DND-41 (cell line): ENCODE results near the gene FSCB.
"Not testable (repeated sequence)": the region's sequence is repeated elsewhere in the genome, so short reads cannot be mapped to it uniquely, and the experiment has no call there.

Experiments
- ATAC-seq: fragments of 200-7000 bp; cut with Tn5 transposase; 3 replicates; pipeline ENCODE4 v1.9.1; 2021; ENCODE audit warnings: low read depth; ENCODE audit not compliant: insufficient read depth
- DNase-seq: peaks from one replicate; pipeline ENCODE4 v3.0.0-alpha.2; 2020
- H2AFZ ChIP-seq: 2 replicates; pipeline ENCODE4 v1.6.0; 2012; ENCODE audit warnings: low read depth, low read length
- H3K27ac ChIP-seq: 2 replicates; pipeline ENCODE4 v1.5.1; 2012; ENCODE audit warnings: low read length, inconsistent platforms
- H3K27me3 ChIP-seq: fragments of 200-600 bp; sonication (generic); 2 replicates; pipeline ENCODE4 v1.6.0; 2012; ENCODE audit warnings: low read length, mild to moderate bottlenecking, inconsistent platforms; ENCODE audit not compliant: insufficient read depth, poor library complexity
- H3K36me3 ChIP-seq: 2 replicates; pipeline ENCODE4 v1.5.1; 2012; ENCODE audit warnings: low read length, inconsistent platforms; ENCODE audit not compliant: insufficient read depth
- H3K4me1 ChIP-seq: 2 replicates; pipeline ENCODE4 v1.5.1; 2012; ENCODE audit warnings: mild to moderate bottlenecking, low read length; ENCODE audit not compliant: insufficient read depth
- H3K4me2 ChIP-seq: 2 replicates; pipeline ENCODE4 v1.6.0; 2012; ENCODE audit warnings: mild to moderate bottlenecking, moderate library complexity, low read length, inconsistent platforms; ENCODE audit not compliant: insufficient read depth
- H3K4me3 ChIP-seq, 2 experiments: fragments of 200-600 bp in 1 of 2; shearing (Covaris generic) in 1 of 2; 2 replicates each; pipeline ENCODE4 v1.5.1; 2012 to 2016; ENCODE audit warnings: inconsistent platforms in 2 of 2, low read length in 2 of 2, mild to moderate bottlenecking in 2 of 2, low read depth in 1 of 2, moderate library complexity in 1 of 2
- H3K79me2 ChIP-seq: 2 replicates; pipeline ENCODE4 v1.6.0; 2012; ENCODE audit warnings: low read length, inconsistent platforms; ENCODE audit not compliant: insufficient read depth
- H3K9ac ChIP-seq: 2 replicates; pipeline ENCODE4 v1.6.0; 2012; ENCODE audit warnings: low read depth, mild to moderate bottlenecking, inconsistent platforms, low read length, moderate library complexity
- H3K9me3 ChIP-seq: 2 replicates; pipeline ENCODE4 v1.5.1; 2012; ENCODE audit warnings: low read length, moderate library complexity, mild to moderate bottlenecking, inconsistent platforms; ENCODE audit not compliant: insufficient read depth, severe bottlenecking
- H4K20me1 ChIP-seq: 2 replicates; pipeline ENCODE4 v1.6.0; 2012; ENCODE audit warnings: low read length; ENCODE audit not compliant: insufficient read depth
- EZH2 ChIP-seq: IDR thresholded peaks from 3 replicates; pipeline ENCODE4 v1.6.1; 2012; ENCODE audit warnings: borderline replicate concordance, low read depth, mild to moderate bottlenecking, moderate library complexity, low read length, inconsistent platforms; ENCODE audit not compliant: severe bottlenecking
- TF ChIP-seq, protein P1 (sequence below): IDR thresholded peaks from 2 replicates; pipeline ENCODE4 v1.5.1; 2012; ENCODE audit warnings: borderline replicate concordance, low read length, moderate library complexity, mild to moderate bottlenecking; ENCODE audit not compliant: poor library complexity, severe bottlenecking; ENCODE audit errors: extremely low read depth

FSCB gene

DNA sequence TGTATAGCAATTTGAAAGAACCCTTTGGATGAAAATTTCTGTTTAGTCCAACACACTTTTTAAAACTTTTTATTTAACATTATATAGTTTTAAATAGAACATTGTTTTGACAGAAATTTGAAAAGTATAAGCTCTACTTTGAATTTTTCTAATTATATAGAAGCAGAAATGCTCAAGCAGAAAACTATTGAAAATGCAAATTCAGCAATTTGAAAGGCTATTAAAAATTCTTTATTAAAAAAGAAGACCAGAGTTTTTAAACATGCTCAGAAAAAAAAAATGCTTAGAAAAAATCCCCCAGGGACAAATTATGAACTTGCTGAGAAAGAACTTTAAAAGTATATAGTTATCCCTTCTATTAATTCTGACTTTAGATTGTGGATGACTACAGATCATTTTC lies 21.1 kb upstream of the FSCB start:
- Histone ChIP-seq H3K9me3 (no peaks in the 10 kb centered on the region), H3K36me3 (no peaks in the 10 kb centered on the region), H3K27me3 (no peaks in the 10 kb centered on the region), H3K9ac (no peak overlapping the region), H3K79me2 (no peaks in the 10 kb centered on the region), H2AFZ (no peak overlapping the region), H3K4me2 (no peak overlapping the region), H3K4me1 (no peaks in the 10 kb centered on the region), H3K4me3 (no peak overlapping the region), H4K20me1 (no peaks in the 10 kb centered on the region), H3K27ac (no peak overlapping the region)
- no peak for DNase-seq
- ATAC-seq: no peak
- TF ChIP-seq EZH2: no peak
- TF ChIP-seq, protein P1, sequence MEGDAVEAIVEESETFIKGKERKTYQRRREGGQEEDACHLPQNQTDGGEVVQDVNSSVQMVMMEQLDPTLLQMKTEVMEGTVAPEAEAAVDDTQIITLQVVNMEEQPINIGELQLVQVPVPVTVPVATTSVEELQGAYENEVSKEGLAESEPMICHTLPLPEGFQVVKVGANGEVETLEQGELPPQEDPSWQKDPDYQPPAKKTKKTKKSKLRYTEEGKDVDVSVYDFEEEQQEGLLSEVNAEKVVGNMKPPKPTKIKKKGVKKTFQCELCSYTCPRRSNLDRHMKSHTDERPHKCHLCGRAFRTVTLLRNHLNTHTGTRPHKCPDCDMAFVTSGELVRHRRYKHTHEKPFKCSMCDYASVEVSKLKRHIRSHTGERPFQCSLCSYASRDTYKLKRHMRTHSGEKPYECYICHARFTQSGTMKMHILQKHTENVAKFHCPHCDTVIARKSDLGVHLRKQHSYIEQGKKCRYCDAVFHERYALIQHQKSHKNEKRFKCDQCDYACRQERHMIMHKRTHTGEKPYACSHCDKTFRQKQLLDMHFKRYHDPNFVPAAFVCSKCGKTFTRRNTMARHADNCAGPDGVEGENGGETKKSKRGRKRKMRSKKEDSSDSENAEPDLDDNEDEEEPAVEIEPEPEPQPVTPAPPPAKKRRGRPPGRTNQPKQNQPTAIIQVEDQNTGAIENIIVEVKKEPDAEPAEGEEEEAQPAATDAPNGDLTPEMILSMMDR: no peak

DNA sequence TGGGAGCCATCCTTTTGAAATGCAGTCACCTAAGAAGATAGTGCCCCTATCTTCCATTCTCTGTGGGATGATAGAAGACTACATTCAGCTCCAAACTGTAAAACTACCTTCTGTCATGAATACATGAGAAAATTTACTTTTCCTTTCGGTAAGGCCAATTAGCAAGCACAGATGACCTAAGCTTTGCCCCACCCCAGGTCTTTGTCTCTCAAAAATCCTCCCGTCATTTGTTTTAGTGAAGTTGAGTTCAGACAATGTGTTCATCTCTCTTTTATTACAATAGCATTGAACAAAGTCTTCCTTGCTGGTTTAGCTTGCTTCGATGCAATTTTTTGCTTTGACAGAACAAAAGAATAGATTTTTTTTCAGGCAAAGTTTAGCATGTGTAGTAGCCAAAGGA lies 18.2 kb upstream of the FSCB start:
- Histone ChIP-seq H3K27me3 (no peaks in the 10 kb centered on the region), H2AFZ (no peak overlapping the region), H3K4me1 (no peaks in the 10 kb centered on the region), H3K27ac (no peak overlapping the region), H4K20me1 (no peaks in the 10 kb centered on the region), H3K36me3 (no peaks in the 10 kb centered on the region), H3K9me3 (no peaks in the 10 kb centered on the region), H3K9ac (no peak overlapping the region), H3K4me3 (no peak overlapping the region), H3K4me2 (no peak overlapping the region), H3K79me2 (no peaks in the 10 kb centered on the region)
- no peak for ATAC-seq
- TF ChIP-seq EZH2: no peak
- TF ChIP-seq, protein P1: no peak
- DNase-seq: no peak

DNA sequence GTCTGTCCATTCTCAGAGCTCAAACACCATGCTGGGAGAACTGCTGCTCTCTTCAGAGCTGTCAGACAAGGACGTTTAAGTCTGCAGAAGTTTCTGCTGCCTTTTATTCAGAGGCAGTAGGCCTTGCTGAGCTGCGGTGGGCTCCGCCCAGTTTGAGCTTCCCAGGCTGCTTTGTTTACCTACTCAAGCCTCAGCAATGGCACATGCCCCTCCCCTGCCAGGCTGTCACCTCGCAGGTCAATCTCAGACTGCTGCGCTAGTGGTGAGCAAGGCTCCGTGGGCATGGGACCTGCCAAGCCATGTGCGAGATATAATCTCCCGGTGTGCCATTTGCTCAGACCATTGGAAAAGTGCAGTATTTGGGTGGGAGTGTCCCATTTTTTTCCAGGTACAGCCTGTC lies 8.6 kb upstream of the FSCB start:
- not testable (repeated sequence) for H3K4me1 ChIP-seq, H3K9me3 ChIP-seq, H3K36me3 ChIP-seq, H3K9ac ChIP-seq, H3K27me3 ChIP-seq, H3K4me2 ChIP-seq, H3K4me3 ChIP-seq, H3K79me2 ChIP-seq, DNase-seq, H2AFZ ChIP-seq, H4K20me1 ChIP-seq, ATAC-seq, H3K27ac ChIP-seq

DNA sequence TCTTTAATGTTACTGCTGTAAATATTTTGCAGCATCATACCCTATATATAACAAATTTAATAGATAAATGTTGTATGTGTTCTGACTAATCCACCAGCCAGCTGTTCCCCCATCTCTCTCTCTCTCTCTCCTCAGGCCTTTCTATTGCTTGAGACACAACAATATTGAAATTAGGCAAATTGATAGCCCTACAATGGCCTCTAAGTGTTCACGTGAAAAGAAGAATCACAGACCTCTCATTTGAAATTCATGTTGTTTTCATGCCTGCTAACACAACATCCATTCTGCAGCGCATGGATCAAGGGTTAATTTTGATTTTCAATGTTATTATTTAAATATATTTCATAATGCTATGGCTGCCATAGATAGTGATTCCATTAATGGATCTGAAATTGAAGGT lies 1.8 kb upstream of the FSCB start:
- ATAC-seq (no peak), DNase-seq (no peak)
- Histone ChIP-seq H3K4me1 (no peaks in the 10 kb centered on the region), H2AFZ (no peak overlapping the region), H4K20me1 (no peaks in the 10 kb centered on the region), H3K9ac (no peak overlapping the region), H3K36me3 (no peaks in the 10 kb centered on the region), H3K27me3 (no peaks in the 10 kb centered on the region), H3K79me2 (no peaks in the 10 kb centered on the region), H3K27ac (no peak overlapping the region), H3K4me3 (no peak overlapping the region), H3K9me3 (no peaks in the 10 kb centered on the region), H3K4me2 (no peak overlapping the region)
- TF ChIP-seq, protein P1: no peak
- TF ChIP-seq EZH2: no peak
